Neural cell (in vitro differentiated cells): Measurements from ENCODE around the gene TPBG. TPM values are rescaled to one million over a fixed set of nuclear protein-coding genes. Genes with fewer than 3 reads are reported as not detected.

Experiments used
- H2AFZ ChIP-seq: fragments of 200-600, 300-800 bp; sonication (generic), shearing (Covaris generic); 2 replicates; pipeline ENCODE4 v1.6.0; 2014; ENCODE audit warnings: low read depth, mild to moderate bottlenecking, antibody characterized with exemption, low read length, moderate library complexity
- H3F3A ChIP-seq: fragments of 200-600 bp; shearing (Covaris generic); 2 replicates; pipeline ENCODE4 v1.6.1; 2016; ENCODE audit warnings: mild to moderate bottlenecking, moderate library complexity, mixed read lengths, antibody characterized with exemption, low read length; ENCODE audit not compliant: insufficient read depth, poor library complexity, severe bottlenecking
- H3K27ac ChIP-seq: fragments of 200-600, 300-800 bp; sonication (generic), shearing (Covaris generic); 2 replicates; pipeline ENCODE4 v1.5.1; 2014; ENCODE audit warnings: mild to moderate bottlenecking, low read length, moderate library complexity
- H3K27me3 ChIP-seq: fragments of 300-800, 200-600 bp; sonication (generic), shearing (Covaris generic); 2 replicates; pipeline ENCODE4 v1.6.0; 2014; ENCODE audit warnings: mild to moderate bottlenecking, low read depth, low read length, moderate library complexity; ENCODE audit not compliant: insufficient read depth
- H3K36me3 ChIP-seq: fragments of 300-800, 200-600 bp; sonication (generic), shearing (Covaris generic); 2 replicates; pipeline ENCODE4 v1.5.1; 2014; ENCODE audit warnings: mild to moderate bottlenecking, antibody characterized with exemption, low read length, moderate library complexity; ENCODE audit not compliant: insufficient read depth
- H3K4me2 ChIP-seq: fragments of 300-800, 200-600 bp; sonication (generic), shearing (Covaris generic); 2 replicates; pipeline ENCODE4 v1.6.0; 2014; ENCODE audit warnings: mild to moderate bottlenecking, low read length
- H3K4me3 ChIP-seq: fragments of 300-800, 200-600 bp; sonication (generic), shearing (Covaris generic); 2 replicates; pipeline ENCODE4 v1.5.1; 2014; ENCODE audit warnings: mild to moderate bottlenecking, low read length, moderate library complexity
- H3K79me2 ChIP-seq: fragments of 200-600 bp; shearing (Covaris generic); replicated peaks from 2 replicates; pipeline ENCODE4 v1.6.0; 2014; ENCODE audit warnings: mild to moderate bottlenecking, low read length, moderate library complexity; ENCODE audit not compliant: insufficient read depth
- H3K9ac ChIP-seq: fragments of 300-800, 200-600 bp; sonication (generic), shearing (Covaris generic); 2 replicates; pipeline ENCODE4 v1.6.1; 2016; ENCODE audit warnings: mild to moderate bottlenecking, low read length, mixed read lengths
- H3K9me2 ChIP-seq: fragments of 200-600 bp; shearing (Covaris generic); 2 replicates; pipeline ENCODE4 v1.6.1; 2016; ENCODE audit warnings: mild to moderate bottlenecking, low read length, mixed read lengths; ENCODE audit not compliant: insufficient read depth
- H3K9me3 ChIP-seq: fragments of 200-600, 300-800 bp; sonication (generic), shearing (Covaris generic); 2 replicates; pipeline ENCODE4 v1.6.1; 2016; ENCODE audit warnings: mild to moderate bottlenecking, mixed run types, low read length, moderate library complexity, mixed read lengths
- H4K20me1 ChIP-seq: fragments of 200-600 bp; shearing (Covaris generic); 2 replicates; pipeline ENCODE4 v1.6.1; 2016; ENCODE audit warnings: mild to moderate bottlenecking, mixed run types; ENCODE audit not compliant: insufficient read depth
- EP300 ChIP-seq: fragments of 450-650 bp; conservative IDR thresholded peaks from 2 replicates; pipeline ENCODE4 v1.6.1; 2014; ENCODE audit warnings: antibody characterized with exemption, mild to moderate bottlenecking, moderate library complexity; ENCODE audit not compliant: poor library complexity, severe bottlenecking
- EZH2 ChIP-seq: fragments of 200-600, 300-800 bp; shearing (Covaris generic), sonication (generic); IDR thresholded peaks from 2 replicates; pipeline ENCODE4 v1.6.1; 2014; ENCODE audit warnings: antibody characterized with exemption, low read length, borderline replicate concordance, mild to moderate bottlenecking; ENCODE audit not compliant: insufficient read depth, poor library complexity, severe bottlenecking
- MXI1 ChIP-seq: fragments of 450-650 bp; conservative IDR thresholded peaks from 2 replicates; pipeline ENCODE4 v1.6.1; 2014; ENCODE audit warnings: antibody characterized with exemption, mild to moderate bottlenecking; ENCODE audit not compliant: poor library complexity, severe bottlenecking
- POLR2AphosphoS5 ChIP-seq: IDR thresholded peaks from 2 replicates; pipeline ENCODE4 v1.6.1; 2012
- RAD21 ChIP-seq: fragments of 450-650 bp; conservative IDR thresholded peaks from 2 replicates; pipeline ENCODE4 v1.6.1; 2014; ENCODE audit warnings: antibody characterized with exemption, mild to moderate bottlenecking, moderate library complexity
- REST ChIP-seq: IDR thresholded peaks from 2 replicates; pipeline ENCODE4 v1.6.1; 2012; ENCODE audit warnings: borderline replicate concordance
- SMC3 ChIP-seq: fragments of 450-650 bp; conservative IDR thresholded peaks from 2 replicates; pipeline ENCODE4 v1.6.1; 2014; ENCODE audit warnings: antibody characterized with exemption, mild to moderate bottlenecking, moderate library complexity; ENCODE audit not compliant: poor library complexity
- TAF1 ChIP-seq: IDR thresholded peaks from 2 replicates; pipeline ENCODE4 v1.6.1; 2012; ENCODE audit warnings: low read depth
- polyA plus RNA-seq: library from polyadenylated mRNA; depleted of rRNA; stranded (reverse); fragments of >200 nt; gene quantifications from 2 replicates; pipeline ENCODE4 v1.2.3, GENCODE V29; 2014

The TPBG gene
- polyA plus RNA-seq, 1 donor from 2014 or later: 25.0 TPM

GRCh38 chr6:82331031-82331773 lies 32.4 kb upstream of the TPBG start:
- Histone ChIP-seq H4K20me1 (no peaks in the 10 kb centered on the region), H3K9ac (no peak overlapping the region), H3K36me3 (no peaks in the 10 kb centered on the region), H3K9me2 (no peaks in the 10 kb centered on the region), H3K79me2 (no peaks in the 10 kb centered on the region), H3K4me2 (no peak overlapping the region), H3K4me3 (no peak overlapping the region), H3K27ac (no peak overlapping the region), H3F3A (no peaks in the 10 kb centered on the region), H3K9me3 (no peaks in the 10 kb centered on the region), H2AFZ (no peak overlapping the region), H3K27me3 (no peaks in the 10 kb centered on the region)
- TF ChIP-seq RAD21: peak; percentile 11
- no peak for TF ChIP-seq SMC3
- no peak for TF ChIP-seq EZH2
- TF ChIP-seq REST: no peak
- no peak for TF ChIP-seq EP300

DNA sequence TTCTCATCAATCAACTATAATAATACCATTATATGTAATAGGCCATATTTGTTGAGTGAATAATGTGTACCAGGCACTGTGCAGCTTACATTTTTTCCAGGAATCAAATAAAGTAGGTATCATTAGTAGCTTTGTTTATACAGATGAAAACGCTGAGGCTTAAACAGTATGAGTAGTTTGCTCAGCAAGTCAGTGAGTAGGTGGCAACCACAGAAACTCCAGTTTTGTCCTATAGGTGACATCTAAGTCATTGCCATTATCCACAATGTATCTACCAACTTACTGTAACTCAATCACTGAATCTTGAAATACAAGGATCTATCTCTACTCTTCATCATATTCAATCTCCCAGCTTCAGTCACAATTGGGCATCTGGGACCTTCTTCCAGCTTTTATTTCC lies 29.8 kb upstream of the TPBG start:
- H3K79me2 ChIP-seq: no peaks in the 10 kb centered on the region
- no peaks in the 10 kb centered on the region for H4K20me1 ChIP-seq
- H3K4me2 ChIP-seq: no peak overlapping the region
- H3K9ac ChIP-seq: no peak overlapping the region
- H3K9me2 ChIP-seq: no peaks in the 10 kb centered on the region
- no peaks in the 10 kb centered on the region for H3K36me3 ChIP-seq
- no peaks in the 10 kb centered on the region for H3F3A ChIP-seq
- no peak overlapping the region for H2AFZ ChIP-seq
- no peaks in the 10 kb centered on the region for H3K9me3 ChIP-seq
- H3K4me3 ChIP-seq: no peak overlapping the region
- no peaks in the 10 kb centered on the region for H3K27me3 ChIP-seq
- TF ChIP-seq EP300 (peak; percentile 29), SMC3 (no peak), POLR2AphosphoS5 (peak; percentile 60)
- H3K27ac ChIP-seq: no peak overlapping the region

- Histone ChIP-seq H3K9ac (no peak overlapping the region), H3K9me2 (no peaks in the 10 kb centered on the region), H3F3A (no peaks in the 10 kb centered on the region), H4K20me1 (no peaks in the 10 kb centered on the region), H2AFZ (no peak overlapping the region), H3K4me2 (no peak overlapping the region), H3K4me3 (no peak overlapping the region), H3K79me2 (no peaks in the 10 kb centered on the region), H3K36me3 (no peaks in the 10 kb centered on the region), H3K27ac (no peak overlapping the region), H3K27me3 (no peaks in the 10 kb centered on the region), H3K9me3 (peaks cover 4% of the 10 kb centered on the region)
- TF ChIP-seq MXI1 (no peak), TAF1 (no peak), SMC3 (no peak), POLR2AphosphoS5 (no peak), EZH2 (no peak), REST (no peak), RAD21 (no peak)
Measured at GRCh38 chr6:82337688-82338257, 25.8 kb upstream of the TPBG start.
